Stomach (tissue), 9 donors: ENCODE measurements around the gene STARD10. TPM values are rescaled to one million over a fixed set of nuclear protein-coding genes. Genes with fewer than 3 reads are reported as not detected.

Experiments
- DNase-seq, 2 donors: peaks; one replicate each; pipeline versions ENCODE4 v3.0.0 to v3.0.0-alpha.2; 2013 to 2019
- H3K27ac ChIP-seq, 5 donors: fragments of 200-600 bp in 4 of 5; sonication (generic) in 4 of 5; one replicate each; pipeline ENCODE4 v1.5.1; 2013 to 2019; ENCODE audit warnings: mild to moderate bottlenecking in 1 of 5, moderate library complexity in 1 of 5
- H3K27me3 ChIP-seq, 3 donors: fragments of 200-600 bp; sonication (generic); one replicate each; pipeline ENCODE4 v1.5.1; 2017 to 2019; ENCODE audit warnings: mixed run types in 1 of 3
- H3K36me3 ChIP-seq, 4 donors: fragments of 200-600 bp; sonication (generic); 1 replicate in 3 of 4; 2 replicates in 1 of 4; pipeline ENCODE4 v1.5.1; 2016 to 2019
- H3K4me1 ChIP-seq, 4 donors: fragments of 200-600 bp; sonication (generic); one replicate each; pipeline ENCODE4 v1.5.1; 2016 to 2019
- H3K4me3 ChIP-seq, 4 donors: fragments of 200-600 bp; sonication (generic) in 3 of 4; one replicate each; pipeline ENCODE4 v1.5.1; 2016 to 2019; ENCODE audit warnings: mild to moderate bottlenecking in 1 of 4
- H3K9me3 ChIP-seq, 4 donors: fragments of 200-600 bp; sonication (generic); one replicate each; pipeline ENCODE4 v1.5.1; 2016 to 2019
- CTCF ChIP-seq, 7 experiments: fragments of 450-650 bp in 4 of 7; fragments of 200-600 bp in 3 of 7; sonication (generic) in 3 of 7; IDR thresholded peaks; one replicate each; pipeline ENCODE4 v1.5.1; 2016 to 2019; ENCODE audit warnings: antibody characterized with exemption in 7 of 7, control low read depth in 2 of 7, mild to moderate bottlenecking in 1 of 7
- EP300 ChIP-seq: sonication (generic); formaldehyde crosslinking; IDR thresholded peaks from one replicate; pipeline ENCODE4 v1.6.1; 2017; ENCODE audit warnings: antibody characterized with exemption
- POLR2A ChIP-seq, 4 donors: fragments of 450-650 bp; IDR thresholded peaks; one replicate each; pipeline ENCODE4 v1.6.1; 2016; ENCODE audit warnings: antibody characterized with exemption in 4 of 4, control low read depth in 2 of 4, mild to moderate bottlenecking in 1 of 4, moderate library complexity in 1 of 4
- POLR2AphosphoS5 ChIP-seq, 3 donors: sonication (generic); formaldehyde crosslinking; IDR thresholded peaks; one replicate each; pipeline ENCODE4 v1.6.1; 2016; ENCODE audit warnings: antibody characterized with exemption in 3 of 3
- WGBS, 5 donors: extraction: QIAGEN DNeasy Blood & Tissue Kit in 3 of 5; methylation state at CpG; one replicate each; pipeline versions ENCODE4 v1.1.5 to v1.1.7; 2013 to 2018; 5-methylcytosine and 5-hydroxymethylcytosine counted together
- intact Hi-C: fragments of 100-400 bp; cut with DNase I; formaldehyde crosslinking; loops from one replicate; pipeline ENCODE4 v1.15.1; 2023; ENCODE audit warnings: low total_unique reads
- polyA plus RNA-seq, 3 donors: library from polyadenylated mRNA; stranded (reverse); fragments of 200-250 nt; gene quantifications; one replicate each; pipeline ENCODE4 v1.2.3, GENCODE V29; 2013
- total RNA-seq, 5 donors: library from RNA; depleted of rRNA; stranded (reverse); fragments of >200 nt; gene quantifications; one replicate each; pipeline versions ENCODE4 v1.1.0 to v1.2.3, GENCODE V29; 2014 to 2016
- donor health status: healthy with polysubstance abuse.
- donor health status: Bipolar disorder and iron deficiency.
- donor health status: healthy.

Gene STARD10
- total and polyA plus RNA-seq, 8 donors = 125 to 950 (median 346) TPM

- peak in 1 of 2 donors; percentile 59 for DNase-seq
- intact Hi-C loops = loop anchor here (5.0 kb wide), 1 partner anchor 343 kb away; no protein-coding TSS in a partner anchor
- Histone ChIP-seq H3K4me1 (peaks cover 15 to 60% (median 30%) of the 10 kb centered on the region in 4 donors), H3K4me3 (no peak overlapping the region), H3K9me3 (no peaks in the 10 kb centered on the region), H3K27me3 (no peaks in the 10 kb centered on the region), H3K36me3 (peaks cover 5 to 39% (median 29%) of the 10 kb centered on the region in 4 donors), H3K27ac (peak overlapping the region in 4 of 5 donors; percentile 59 to 80 (median 68))
- 49 to 65% (median 56%) methylated on average over 8 of the region's 8 CpGs for WGBS, 5 donors
- TF ChIP-seq EP300 (no peak), POLR2A (IDR thresholded peaks at IDR 0.05) (no peak), CTCF (IDR thresholded peaks at IDR 0.05) (no peak), POLR2AphosphoS5 (IDR thresholded peaks at IDR 0.05) (no peak)
Observed at GRCh38 chr11:72833811-72834493, 40.1 kb upstream of the STARD10 start.

GRCh38 chr11:72833083-72833733, 39.4 kb upstream of the STARD10 start:
- Histone ChIP-seq H3K4me3 (no peak overlapping the region), H3K36me3 (peaks cover 8 to 39% (median 28%) of the 10 kb centered on the region in 4 donors), H3K27me3 (no peaks in the 10 kb centered on the region), H3K4me1 (peaks cover 15 to 56% (median 33%) of the 10 kb centered on the region in 4 donors), H3K27ac (peak overlapping the region in 4 of 5 donors; percentile 47 to 80 (median 64)), H3K9me3 (no peaks in the 10 kb centered on the region)
- DNase-seq = no peak
- intact Hi-C loops = loop anchor here (5.0 kb wide), 1 partner anchor 344 kb away; no protein-coding TSS in a partner anchor
- WGBS, 5 donors = 94 to 98% (median 96%) methylated on average over 5 of the region's 5 CpGs
- no peak for TF ChIP-seq POLR2A (IDR thresholded peaks at IDR 0.05)
- no peak for TF ChIP-seq EP300
- TF ChIP-seq POLR2AphosphoS5 (IDR thresholded peaks at IDR 0.05) = no peak
- TF ChIP-seq CTCF (IDR thresholded peaks at IDR 0.05) = no peak

- TF ChIP-seq EP300 (no peak), POLR2A (IDR thresholded peaks at IDR 0.05) (no peak), POLR2AphosphoS5 (IDR thresholded peaks at IDR 0.05) (no peak), CTCF (IDR thresholded peaks at IDR 0.05) (no peak)
- no peak for DNase-seq
- no peak overlapping the region for H3K4me3 ChIP-seq
- H3K36me3 ChIP-seq = peaks cover 8 to 36% (median 22%) of the 10 kb centered on the region in 4 donors
- no peaks in the 10 kb centered on the region for H3K9me3 ChIP-seq
- H3K4me1 ChIP-seq = peaks cover 15 to 56% (median 37%) of the 10 kb centered on the region in 4 donors
- WGBS, 5 donors = 71 to 79% (median 78%) methylated on average over 9 of the region's 9 CpGs
- intact Hi-C loops = loop anchor here (5.0 kb wide), 1 partner anchor 345 kb away; no protein-coding TSS in a partner anchor
- H3K27me3 ChIP-seq = no peaks in the 10 kb centered on the region
- peak overlapping the region in 4 of 5 donors; percentile 47 to 80 (median 64) for H3K27ac ChIP-seq
Observed at GRCh38 chr11:72832301-72833082, 38.6 kb upstream of the STARD10 start.
